ENCODE measurements around the gene DRD3. TPM values are rescaled to one million over a fixed set of nuclear protein-coding genes. Genes with fewer than 3 reads are reported as not detected.

DRD3 gene
- total RNA-seq, 4 donors from 2014 or later = not detected

DNA sequence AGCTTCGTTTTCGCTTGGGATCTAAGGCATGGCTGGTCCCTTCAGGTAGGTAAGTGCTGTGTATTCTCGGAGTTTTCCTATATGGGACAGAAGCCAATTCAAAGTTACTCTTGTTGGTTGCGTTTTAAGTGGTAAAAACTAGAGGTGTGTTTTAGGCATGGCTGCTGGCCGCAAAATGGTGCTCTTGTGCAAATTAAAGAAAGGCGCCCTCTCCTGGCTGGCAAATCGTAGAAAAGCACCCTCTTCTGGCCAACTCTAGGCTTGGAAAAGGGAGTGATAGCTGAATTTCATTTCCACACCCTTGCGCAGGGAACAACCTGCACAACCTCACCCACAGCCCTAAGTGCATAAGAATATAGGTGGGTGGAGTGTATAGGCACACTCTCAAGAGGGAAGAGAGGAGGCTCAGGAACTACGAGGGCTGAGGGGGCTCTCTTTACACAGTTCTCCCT, 23.5 kb downstream of the DRD3 start:
- TF ChIP-seq, protein P1, sequence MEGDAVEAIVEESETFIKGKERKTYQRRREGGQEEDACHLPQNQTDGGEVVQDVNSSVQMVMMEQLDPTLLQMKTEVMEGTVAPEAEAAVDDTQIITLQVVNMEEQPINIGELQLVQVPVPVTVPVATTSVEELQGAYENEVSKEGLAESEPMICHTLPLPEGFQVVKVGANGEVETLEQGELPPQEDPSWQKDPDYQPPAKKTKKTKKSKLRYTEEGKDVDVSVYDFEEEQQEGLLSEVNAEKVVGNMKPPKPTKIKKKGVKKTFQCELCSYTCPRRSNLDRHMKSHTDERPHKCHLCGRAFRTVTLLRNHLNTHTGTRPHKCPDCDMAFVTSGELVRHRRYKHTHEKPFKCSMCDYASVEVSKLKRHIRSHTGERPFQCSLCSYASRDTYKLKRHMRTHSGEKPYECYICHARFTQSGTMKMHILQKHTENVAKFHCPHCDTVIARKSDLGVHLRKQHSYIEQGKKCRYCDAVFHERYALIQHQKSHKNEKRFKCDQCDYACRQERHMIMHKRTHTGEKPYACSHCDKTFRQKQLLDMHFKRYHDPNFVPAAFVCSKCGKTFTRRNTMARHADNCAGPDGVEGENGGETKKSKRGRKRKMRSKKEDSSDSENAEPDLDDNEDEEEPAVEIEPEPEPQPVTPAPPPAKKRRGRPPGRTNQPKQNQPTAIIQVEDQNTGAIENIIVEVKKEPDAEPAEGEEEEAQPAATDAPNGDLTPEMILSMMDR (IDR thresholded peaks at IDR 0.05; ENCODE audit: low read depth) = no peak

DNA sequence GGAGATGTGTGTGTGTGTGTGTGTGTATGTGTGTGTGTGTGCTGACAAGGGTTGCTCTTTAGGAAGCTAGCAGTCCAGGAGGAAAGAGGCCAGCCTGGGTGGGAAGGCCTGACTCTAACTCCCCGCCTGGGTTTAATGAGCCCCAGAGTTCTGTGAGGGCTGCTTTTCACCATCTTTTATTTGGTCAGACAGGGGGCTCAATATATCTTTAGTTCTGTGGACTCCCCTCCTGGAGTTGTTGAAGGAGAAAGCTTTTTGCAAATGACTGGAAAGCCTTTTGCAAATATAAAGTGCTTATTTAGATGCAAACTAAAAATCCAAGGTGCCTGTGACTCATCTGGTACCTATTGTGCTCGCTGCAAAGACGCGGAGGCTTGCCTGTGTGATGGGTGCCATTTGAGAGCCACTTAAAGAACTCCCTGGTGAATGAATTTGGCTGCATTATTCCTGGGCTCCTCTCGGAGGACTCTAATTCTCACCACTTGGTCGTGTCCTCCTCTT, 24.5 kb downstream of the DRD3 start:
- TF ChIP-seq, protein P1 (IDR thresholded peaks at IDR 0.05; ENCODE audit: low read depth) = no peak

DNA sequence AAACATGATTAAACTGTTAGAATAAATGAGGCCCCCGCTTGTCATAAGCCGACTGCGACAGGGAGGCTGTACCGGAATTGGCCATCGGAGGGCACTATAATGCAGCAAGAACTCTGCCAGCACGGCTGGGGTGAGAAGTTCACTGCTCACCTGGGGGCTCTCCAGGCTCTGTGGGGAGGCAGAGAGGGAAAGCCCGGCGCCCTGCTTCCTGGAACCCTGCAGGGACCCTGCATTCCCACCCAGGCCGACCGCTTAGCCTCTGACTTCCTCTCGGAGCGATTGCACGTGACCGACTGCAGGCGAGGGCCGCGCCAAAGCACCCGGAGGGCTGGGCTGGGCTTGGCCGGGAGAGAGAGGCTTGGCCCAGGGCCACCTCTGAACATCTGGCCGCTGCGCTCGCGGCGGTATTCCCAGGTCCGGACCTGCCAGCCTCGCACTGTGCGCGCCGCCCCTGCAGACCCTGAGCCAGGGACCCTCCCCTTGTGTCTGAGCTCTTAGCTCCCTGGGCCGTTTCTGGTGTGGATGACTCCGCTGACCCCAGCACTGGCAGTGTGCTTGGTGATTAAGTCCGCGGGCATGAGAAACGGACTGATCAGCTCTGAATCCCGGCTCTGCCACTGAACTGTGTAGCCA, 26.2 kb downstream of the DRD3 start:
- TF ChIP-seq, protein P1 (IDR thresholded peaks at IDR 0.05; ENCODE audit: low read depth) = no peak

DNA sequence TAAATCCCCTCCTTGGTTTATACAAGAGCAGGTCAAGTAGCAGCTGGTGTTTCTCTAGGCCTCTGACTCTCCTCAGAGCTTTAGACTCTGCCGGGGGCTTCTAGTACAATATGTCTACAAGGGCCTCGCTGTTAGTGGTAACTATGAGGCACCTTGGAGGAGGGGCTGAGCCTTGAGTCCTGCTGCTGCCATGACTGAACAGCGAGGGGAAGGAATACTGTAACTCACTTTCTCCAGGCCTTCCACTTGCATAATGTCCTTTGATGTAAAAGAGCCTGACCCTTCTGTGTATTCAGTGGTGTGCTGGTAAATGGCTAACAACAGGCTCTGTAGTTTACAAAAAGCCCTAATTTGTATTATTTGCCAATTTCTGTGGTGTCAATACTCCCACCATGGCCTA, 27.8 kb downstream of the DRD3 start:
- TF ChIP-seq, protein P1 (IDR thresholded peaks at IDR 0.05; ENCODE audit: low read depth) = no peak

DNA sequence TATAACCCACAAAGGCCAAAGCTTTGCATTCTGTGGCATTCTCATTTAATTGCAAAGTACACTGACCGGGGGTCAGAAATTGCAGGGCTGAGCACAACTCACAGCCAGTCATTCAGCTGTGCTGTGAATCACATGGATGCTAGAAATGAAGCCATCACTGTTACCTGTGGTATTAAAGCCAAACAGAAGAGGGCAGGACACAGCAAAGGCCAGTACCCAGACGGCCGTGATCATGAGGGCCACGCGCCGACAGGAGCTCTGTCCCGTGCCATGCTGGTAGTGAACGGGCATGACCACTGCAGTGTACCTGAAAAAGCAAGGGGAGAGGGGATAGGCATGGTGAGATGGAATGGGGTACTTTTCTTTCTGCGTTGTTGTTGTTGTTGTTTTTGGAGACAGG, 31.6 kb downstream of the DRD3 start:
- TF ChIP-seq, protein P1 (IDR thresholded peaks at IDR 0.05; ENCODE audit: low read depth) = no peak

DNA sequence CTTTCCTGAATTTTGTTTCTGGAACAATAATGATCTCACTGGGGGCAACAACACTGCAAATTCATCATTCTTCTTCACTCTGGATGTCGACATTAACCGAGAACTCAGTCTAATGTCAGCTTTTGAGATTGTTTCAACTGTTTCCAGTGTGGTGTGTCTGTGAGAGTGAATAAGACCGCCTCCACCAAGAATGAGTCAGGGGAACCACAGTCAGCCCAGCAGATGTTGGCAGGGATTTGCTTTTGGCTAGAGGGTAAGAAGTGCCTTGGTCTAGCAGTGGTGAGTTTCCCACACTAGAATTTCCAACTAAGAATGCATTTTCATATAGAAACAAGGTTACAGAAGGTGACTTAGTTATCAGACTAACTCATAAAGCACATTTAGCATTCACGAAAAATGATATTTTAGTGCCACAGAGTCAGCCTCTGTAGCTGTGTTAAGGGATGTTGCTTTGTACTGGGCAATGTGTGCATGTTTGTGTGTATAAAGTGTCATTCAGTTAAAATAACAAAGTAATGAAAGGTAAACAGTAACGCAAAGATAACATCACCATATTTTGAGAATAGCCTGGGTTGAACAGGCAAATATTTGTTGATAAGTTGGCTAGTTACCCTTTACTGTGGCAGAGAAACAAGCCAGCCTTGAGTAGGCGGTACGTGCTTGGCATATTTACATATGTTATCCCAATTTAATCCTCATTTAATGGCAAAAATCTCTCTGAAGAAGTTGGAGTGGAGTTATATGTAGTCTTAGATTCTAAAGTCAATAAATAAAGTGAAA, 33.8 kb downstream of the DRD3 start:
- TF ChIP-seq, protein P1 (IDR thresholded peaks at IDR 0.05; ENCODE audit: low read depth) = no peak

DNA sequence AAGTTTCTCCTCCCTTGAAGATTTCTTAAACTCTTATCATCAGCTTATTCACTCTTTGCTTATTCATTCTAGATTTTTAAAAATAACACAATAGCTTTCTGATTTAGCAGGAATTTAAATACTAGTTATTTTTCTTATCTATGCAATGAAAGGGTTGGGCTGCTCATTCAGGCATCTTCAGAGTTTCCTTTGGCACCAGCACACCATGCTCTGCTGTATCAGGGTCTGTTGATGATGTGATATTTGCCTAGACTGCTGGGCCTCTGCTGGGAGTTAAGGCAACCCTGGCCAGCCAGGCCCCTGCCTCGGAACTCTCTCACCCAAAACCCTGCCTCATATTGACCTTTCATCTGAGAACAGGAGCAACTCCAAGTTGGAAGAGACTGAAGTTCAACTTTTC, 35.0 kb downstream of the DRD3 start:
- TF ChIP-seq, protein P1 (IDR thresholded peaks at IDR 0.05; ENCODE audit: low read depth) = no peak

All from subcutaneous adipose tissue (tissue), 4 donors.